ENCODE measurements around the gene RAB40C. TPM values are rescaled to one million over a fixed set of nuclear protein-coding genes. Genes with fewer than 3 reads are reported as not detected.

RAB40C gene
- total and polyA plus RNA-seq, 3 donors from 2014 or later = 27.6 to 51.2 (median 47.9) TPM

GRCh38 chr16:622920-623280 is 33.0 kb downstream of the RAB40C start:
- no peaks in the 10 kb centered on the region for H3K27me3 ChIP-seq
- no peak overlapping the region for H3K27ac ChIP-seq
- no peak for DNase-seq
- intact Hi-C loops (cut with DNase I; ENCODE audit: low total_unique reads) = no loop called here
- 94 to 97% methylated on average over 15 to 17 of the region's 17 CpGs for WGBS, 2 donors
- no peak overlapping the region for H3K4me3 ChIP-seq
- H3K36me3 ChIP-seq (ENCODE audit: low read depth, missing control alignments) = no peaks in the 10 kb centered on the region
- H3K4me1 ChIP-seq = peaks cover 4% of the 10 kb centered on the region
- no peaks in the 10 kb centered on the region for H3K9me3 ChIP-seq
- TF ChIP-seq POLR2A (IDR thresholded peaks at IDR 0.05) (no peak), CTCF (IDR thresholded peaks at IDR 0.05) (no peak)

GRCh38 chr16:624526-625070 is 34.7 kb downstream of the RAB40C start:
- 86 to 87% methylated on average over 9 to 10 of the region's 10 CpGs for WGBS, 2 donors
- Histone ChIP-seq H3K4me1 (peaks cover 5% of the 10 kb centered on the region), H3K4me3 (no peak overlapping the region), H3K9me3 (no peaks in the 10 kb centered on the region), H3K27me3 (no peaks in the 10 kb centered on the region), H3K36me3 (ENCODE audit: low read depth, missing control alignments) (no peaks in the 10 kb centered on the region), H3K27ac (no peak overlapping the region)
- DNase-seq = no peak
- intact Hi-C loops (cut with DNase I; ENCODE audit: low total_unique reads) = no loop called here
- TF ChIP-seq POLR2A (IDR thresholded peaks at IDR 0.05) (no peak), CTCF (IDR thresholded peaks at IDR 0.05) (no peak)

GRCh38 chr16:625117-625976 is 35.5 kb downstream of the RAB40C start:
- no peaks in the 10 kb centered on the region for H3K9me3 ChIP-seq
- no peak overlapping the region for H3K27ac ChIP-seq
- no peaks in the 10 kb centered on the region for H3K27me3 ChIP-seq
- no peak for TF ChIP-seq CTCF (IDR thresholded peaks at IDR 0.05)
- no peak for TF ChIP-seq POLR2A (IDR thresholded peaks at IDR 0.05)
- no peak for DNase-seq
- H3K4me3 ChIP-seq = no peak overlapping the region
- peaks cover 13% of the 10 kb centered on the region for H3K4me1 ChIP-seq
- intact Hi-C loops (cut with DNase I; ENCODE audit: low total_unique reads) = no loop called here
- WGBS, 2 donors = 93 to 96% methylated on average over 17 to 35 of the region's 37 CpGs
- H3K36me3 ChIP-seq (ENCODE audit: low read depth, missing control alignments) = no peaks in the 10 kb centered on the region

DNA sequence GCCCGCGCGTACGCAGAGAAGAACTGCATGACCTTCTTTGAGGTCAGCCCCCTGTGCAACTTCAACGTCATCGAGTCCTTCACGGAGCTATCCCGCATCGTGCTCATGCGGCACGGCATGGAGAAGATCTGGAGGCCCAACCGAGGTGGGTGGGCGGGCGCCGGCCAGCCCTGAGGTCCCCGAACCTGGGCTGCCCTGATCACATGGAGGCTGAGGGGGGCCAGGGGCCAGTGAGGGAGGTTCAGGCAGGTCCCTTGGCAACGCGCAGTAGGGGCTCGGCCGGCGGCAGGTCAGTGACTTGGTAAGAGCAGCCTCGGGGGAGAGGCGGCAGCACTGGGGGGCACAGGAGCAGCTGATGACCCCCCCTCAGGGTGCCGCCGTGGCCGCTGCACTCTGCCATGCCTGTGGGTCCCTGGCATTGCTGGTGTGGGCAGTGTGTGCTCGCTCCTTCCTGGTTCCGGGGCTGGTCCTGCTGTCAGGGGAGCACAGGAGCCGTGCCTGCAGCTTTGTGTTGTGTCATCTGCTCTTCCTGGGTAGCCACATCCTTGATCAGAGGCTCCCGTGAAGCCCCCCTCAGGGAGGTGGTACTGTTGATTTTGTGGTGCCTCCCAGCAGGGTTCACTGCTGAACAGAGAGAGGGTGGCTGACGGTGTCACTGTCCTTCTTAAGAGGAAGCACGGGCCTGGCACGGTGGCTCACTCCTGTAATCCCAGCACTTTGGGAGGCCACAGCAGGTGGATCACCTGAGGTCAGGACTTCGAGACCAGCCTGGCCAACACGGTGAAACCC is 36.3 kb downstream of the RAB40C start:
- peaks cover 18% of the 10 kb centered on the region for H3K4me1 ChIP-seq
- intact Hi-C loops (cut with DNase I; ENCODE audit: low total_unique reads) = no loop called here
- H3K36me3 ChIP-seq (ENCODE audit: low read depth, missing control alignments) = no peaks in the 10 kb centered on the region
- no peaks in the 10 kb centered on the region for H3K9me3 ChIP-seq
- no peaks in the 10 kb centered on the region for H3K27me3 ChIP-seq
- WGBS, 2 donors = 93 to 95% methylated on average over 19 to 35 of the region's 35 CpGs
- TF ChIP-seq POLR2A (IDR thresholded peaks at IDR 0.05) (no peak), CTCF (IDR thresholded peaks at IDR 0.05) (no peak)
- DNase-seq = no peak
- H3K27ac ChIP-seq = no peak overlapping the region
- no peak overlapping the region for H3K4me3 ChIP-seq
